ENCODE data around the gene TOP2B.

Gene TOP2B

GRCh38 chr3:25581823-25582222 is 82.9 kb downstream of the TOP2B start:
- no peak for DNase-seq

- DNase-seq, result no peak
Measured at GRCh38 chr3:25581335-25581734, 83.4 kb downstream of the TOP2B start.

GRCh38 chr3:25580534-25580933 is 84.2 kb downstream of the TOP2B start:
- no peak for DNase-seq

- no peak for DNase-seq
Measured at GRCh38 chr3:25578059-25578458, 86.6 kb downstream of the TOP2B start.

- no peak for DNase-seq
Measured at GRCh38 chr3:25576831-25577454, 87.8 kb downstream of the TOP2B start.

- no peak for DNase-seq
Measured at GRCh38 chr3:25576146-25576545, 88.6 kb downstream of the TOP2B start.

GRCh38 chr3:25575001-25575400 is 89.7 kb downstream of the TOP2B start:
- DNase-seq, result no peak

GRCh38 chr3:25574172-25574765 is 90.4 kb downstream of the TOP2B start:
- DNase-seq, result no peak

- DNase-seq, result no peak
Measured at GRCh38 chr3:25573386-25574171, 91.1 kb downstream of the TOP2B start.

GRCh38 chr3:25572919-25573385 is 91.8 kb downstream of the TOP2B start:
- no peak for DNase-seq

- no peak for DNase-seq
Measured at GRCh38 chr3:25572336-25572735, 92.4 kb downstream of the TOP2B start.

- no peak for DNase-seq
Measured at GRCh38 chr3:25571285-25571684, 93.4 kb downstream of the TOP2B start.

- DNase-seq, result no peak
Measured at GRCh38 chr3:25568525-25569078, 96.1 kb downstream of the TOP2B start.

- no peak for DNase-seq
Measured at GRCh38 chr3:25567806-25568524, 96.7 kb downstream of the TOP2B start.

- no peak for DNase-seq
Measured at GRCh38 chr3:25567388-25567787, 97.3 kb downstream of the TOP2B start.

- DNase-seq, result no peak
Measured at GRCh38 chr3:25566358-25566920, 98.3 kb downstream of the TOP2B start.

- DNase-seq, result no peak
Measured at GRCh38 chr3:25565807-25566206, 98.9 kb downstream of the TOP2B start.

GRCh38 chr3:25564075-25564474 is 100.6 kb downstream of the TOP2B start:
- no peak for DNase-seq

- no peak for DNase-seq
Measured at GRCh38 chr3:25563601-25564000, 101.1 kb downstream of the TOP2B start.

- no peak for DNase-seq
Measured at GRCh38 chr3:25558796-25559195, 105.9 kb downstream of the TOP2B start.

GRCh38 chr3:25558121-25558520 is 106.6 kb downstream of the TOP2B start:
- no peak for DNase-seq

- no peak for DNase-seq
Measured at GRCh38 chr3:25557694-25558093, 107.0 kb downstream of the TOP2B start.

GRCh38 chr3:25556447-25556846 is 108.3 kb downstream of the TOP2B start:
- DNase-seq, result no peak
